Smooth muscle cell (in vitro differentiated cells): ENCODE results near the gene HABP4. TPM values are rescaled to one million over a fixed set of nuclear protein-coding genes. Genes with fewer than 3 reads are reported as not detected.

Source experiments
- DNase-seq: peaks from one replicate; lab custom pipeline; 2025; ENCODE audit not compliant: unreplicated experiment; lab: John Stamatoyannopoulos, UW
- H2AFZ ChIP-seq: fragments of 200-600 bp; sonication (generic); 2 replicates; pipeline ENCODE4 v1.6.0; 2016; ENCODE audit warnings: antibody characterized with exemption, low read depth, mild to moderate bottlenecking
- H3F3A ChIP-seq: fragments of 200-600 bp; sonication (generic); 2 replicates; pipeline ENCODE4 v1.6.0; 2017; ENCODE audit warnings: antibody characterized with exemption, low read depth
- H3K27ac ChIP-seq: fragments of 200-600 bp; sonication (generic); 2 replicates; pipeline ENCODE4 v1.5.1; 2016; ENCODE audit warnings: low read depth, mild to moderate bottlenecking
- H3K27me3 ChIP-seq: fragments of 200-600 bp; sonication (generic); 2 replicates; pipeline ENCODE4 v1.6.1; 2016; ENCODE audit warnings: low read depth, mild to moderate bottlenecking
- H3K36me3 ChIP-seq: fragments of 200-600 bp; sonication (generic); 2 replicates; pipeline ENCODE4 v1.5.1; 2016; ENCODE audit warnings: low read depth
- H3K4me1 ChIP-seq: fragments of 200-600 bp; sonication (generic); 2 replicates; pipeline ENCODE4 v1.5.1; 2016; ENCODE audit warnings: low read depth
- H3K4me2 ChIP-seq: fragments of 200-600 bp; sonication (generic); 2 replicates; pipeline ENCODE4 v1.6.0; 2016; ENCODE audit warnings: mild to moderate bottlenecking
- H3K4me3 ChIP-seq: fragments of 200-600 bp; sonication (generic); 2 replicates; pipeline ENCODE4 v1.5.1; 2016; ENCODE audit warnings: mild to moderate bottlenecking
- H3K79me2 ChIP-seq: fragments of 200-600 bp; sonication (generic); 2 replicates; pipeline ENCODE4 v1.6.0; 2016; ENCODE audit warnings: low read depth, mild to moderate bottlenecking
- H3K9ac ChIP-seq: fragments of 200-600 bp; sonication (generic); 2 replicates; pipeline ENCODE4 v1.6.0; 2016; ENCODE audit warnings: low read depth
- H3K9me3 ChIP-seq: fragments of 200-600 bp; sonication (generic); replicated peaks from 2 replicates; pipeline ENCODE4 v1.5.1; 2016; ENCODE audit warnings: low read depth
- H4K20me1 ChIP-seq: fragments of 200-600 bp; sonication (generic); 2 replicates; pipeline ENCODE4 v1.6.0; 2016; ENCODE audit warnings: low read depth
- WGBS: methylation state at CpG from one replicate; pipeline ENCODE4 v1.1.7; 2016; ENCODE audit warnings: low lambda C conversion rate; 5-methylcytosine and 5-hydroxymethylcytosine counted together
- polyA plus RNA-seq: library from polyadenylated mRNA; unstranded; fragments of >200 nt; fragmentation: Nextera tagmentation; extraction: Ambion mirVana; gene quantifications from 2 replicates; pipeline ENCODE4 v1.2.1, GENCODE V29; 2016
- total RNA-seq: library from RNA; depleted of rRNA; stranded (reverse); fragments of >200 nt; gene quantifications from 2 replicates; pipeline ENCODE4 v1.2.3, GENCODE V29; 2014
- TF ChIP-seq, protein P1 (sequence below): fragments of 200-600 bp; sonication (generic); IDR thresholded peaks from 2 replicates; pipeline ENCODE4 v1.5.1; 2017; ENCODE audit warnings: borderline replicate concordance, mild to moderate bottlenecking, antibody characterized with exemption; ENCODE audit not compliant: insufficient read depth, poor library complexity, severe bottlenecking

Gene HABP4
- total and polyA plus RNA-seq, 2 experiments from 2014 or later, result 13.5 to 26.8 TPM

DNA sequence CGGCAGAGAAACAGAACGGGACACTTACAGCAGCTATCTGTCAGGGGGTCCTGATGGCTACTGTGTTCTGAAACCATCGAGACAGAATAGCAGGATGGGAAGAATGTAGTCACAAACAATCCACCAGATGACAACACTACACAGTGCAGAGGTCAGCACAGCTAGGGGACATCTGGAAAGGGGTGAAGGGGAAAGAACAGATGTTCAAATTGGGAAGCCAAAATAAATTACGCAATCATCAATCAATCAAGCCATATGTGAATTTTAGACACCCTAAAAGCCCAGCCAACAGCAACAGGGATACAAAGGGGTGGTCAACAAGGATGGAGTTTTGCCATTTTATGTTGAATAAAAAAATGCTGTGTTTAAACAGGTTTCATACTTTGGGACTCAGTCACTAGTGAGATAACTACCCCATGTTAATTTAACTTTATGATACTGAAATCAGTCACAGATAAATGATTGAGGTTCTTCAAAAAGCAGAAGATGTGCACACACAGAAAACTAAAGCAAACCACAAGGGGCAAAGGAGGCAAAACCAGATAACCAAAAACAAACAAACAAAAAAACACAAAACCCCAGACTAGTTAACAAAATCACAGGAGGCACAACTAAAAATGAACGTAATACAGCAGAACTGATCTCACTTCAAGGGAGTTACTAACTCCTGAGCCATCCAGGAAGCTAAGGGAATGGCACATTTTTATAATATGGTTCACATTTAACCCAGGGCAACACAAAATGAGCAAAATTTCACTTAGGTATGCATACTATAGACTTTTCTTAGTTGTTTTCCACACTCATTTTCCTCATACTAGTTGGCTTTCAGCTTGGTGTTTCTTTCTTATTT, 65.9 kb downstream of the HABP4 start:
- no peak overlapping the region for H3K4me2 ChIP-seq
- no peaks in the 10 kb centered on the region for H3K27me3 ChIP-seq
- no peak overlapping the region for H3K9ac ChIP-seq
- no peak overlapping the region for H3K4me3 ChIP-seq
- no peaks in the 10 kb centered on the region for H3F3A ChIP-seq
- H3K79me2 ChIP-seq, result no peaks in the 10 kb centered on the region
- H3K36me3 ChIP-seq, result no peaks in the 10 kb centered on the region
- WGBS, result 87% methylated on average over 5 of the region's 5 CpGs
- H4K20me1 ChIP-seq, result peaks cover 4% of the 10 kb centered on the region
- DNase-seq, result no peak
- TF ChIP-seq, protein P1, sequence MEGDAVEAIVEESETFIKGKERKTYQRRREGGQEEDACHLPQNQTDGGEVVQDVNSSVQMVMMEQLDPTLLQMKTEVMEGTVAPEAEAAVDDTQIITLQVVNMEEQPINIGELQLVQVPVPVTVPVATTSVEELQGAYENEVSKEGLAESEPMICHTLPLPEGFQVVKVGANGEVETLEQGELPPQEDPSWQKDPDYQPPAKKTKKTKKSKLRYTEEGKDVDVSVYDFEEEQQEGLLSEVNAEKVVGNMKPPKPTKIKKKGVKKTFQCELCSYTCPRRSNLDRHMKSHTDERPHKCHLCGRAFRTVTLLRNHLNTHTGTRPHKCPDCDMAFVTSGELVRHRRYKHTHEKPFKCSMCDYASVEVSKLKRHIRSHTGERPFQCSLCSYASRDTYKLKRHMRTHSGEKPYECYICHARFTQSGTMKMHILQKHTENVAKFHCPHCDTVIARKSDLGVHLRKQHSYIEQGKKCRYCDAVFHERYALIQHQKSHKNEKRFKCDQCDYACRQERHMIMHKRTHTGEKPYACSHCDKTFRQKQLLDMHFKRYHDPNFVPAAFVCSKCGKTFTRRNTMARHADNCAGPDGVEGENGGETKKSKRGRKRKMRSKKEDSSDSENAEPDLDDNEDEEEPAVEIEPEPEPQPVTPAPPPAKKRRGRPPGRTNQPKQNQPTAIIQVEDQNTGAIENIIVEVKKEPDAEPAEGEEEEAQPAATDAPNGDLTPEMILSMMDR, result no peak
- no peak overlapping the region for H3K27ac ChIP-seq
- H3K4me1 ChIP-seq, result peaks cover 7% of the 10 kb centered on the region
- no peak overlapping the region for H2AFZ ChIP-seq
- no peaks in the 10 kb centered on the region for H3K9me3 ChIP-seq

DNA sequence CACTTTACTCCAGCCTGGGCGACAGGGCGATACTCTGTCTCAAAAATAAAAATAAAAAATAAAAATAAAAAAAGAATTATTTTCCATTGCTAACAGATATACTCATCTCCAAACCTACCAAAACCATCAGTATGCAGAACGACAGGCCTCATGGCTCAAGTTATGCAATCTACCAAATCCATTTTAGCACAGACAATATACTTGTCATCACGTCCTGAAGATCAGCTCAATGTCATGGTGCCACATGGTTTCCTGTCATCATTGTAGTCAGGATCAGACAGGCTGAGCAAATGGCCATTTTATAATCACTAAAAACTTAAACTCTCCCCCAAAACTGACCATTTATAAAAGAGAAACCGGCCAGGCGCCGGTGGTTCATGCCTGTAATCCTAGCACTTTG, 69.1 kb downstream of the HABP4 start:
- Histone ChIP-seq H3F3A (no peaks in the 10 kb centered on the region), H3K27me3 (no peaks in the 10 kb centered on the region), H3K9ac (no peak overlapping the region), H3K9me3 (no peaks in the 10 kb centered on the region), H3K4me1 (peaks cover 7% of the 10 kb centered on the region), H3K27ac (no peak overlapping the region), H2AFZ (no peak overlapping the region), H3K79me2 (no peaks in the 10 kb centered on the region), H3K4me2 (no peak overlapping the region), H3K36me3 (no peaks in the 10 kb centered on the region), H3K4me3 (no peak overlapping the region), H4K20me1 (no peaks in the 10 kb centered on the region)
- TF ChIP-seq, protein P1, result no peak
- DNase-seq, result no peak
- 98% methylated on average over 7 of the region's 7 CpGs for WGBS

GRCh38 chr9:96519787-96520186, 69.8 kb downstream of the HABP4 start:
- H3K9ac ChIP-seq, result no peak overlapping the region

More at GRCh38 chr9:96519787-96520186, 69.8 kb downstream of the HABP4 start:
- Histone ChIP-seq H3K4me1 (no peaks in the 10 kb centered on the region), H3K27ac (no peak overlapping the region), H3K9me3 (no peaks in the 10 kb centered on the region), H3F3A (no peaks in the 10 kb centered on the region), H4K20me1 (no peaks in the 10 kb centered on the region), H3K27me3 (no peaks in the 10 kb centered on the region), H3K4me3 (no peak overlapping the region), H3K36me3 (no peaks in the 10 kb centered on the region), H2AFZ (no peak overlapping the region), H3K79me2 (no peaks in the 10 kb centered on the region), H3K4me2 (no peak overlapping the region)
- DNase-seq, result no peak
- WGBS, result 88% methylated on average over 2 of the region's 2 CpGs
- TF ChIP-seq, protein P1, result no peak
